Naive thymus-derived CD4-positive, alpha-beta T cell (primary cell): ENCODE data around the gene BIN1. TPM values are rescaled to one million over a fixed set of nuclear protein-coding genes. Genes with fewer than 3 reads are reported as not detected.

Source experiments
- ATAC-seq: fragments of 150-1000 bp; cut with Tn5 transposase; 2 replicates; pipeline ENCODE4 v1.10.0; 2021; ENCODE audit warnings: mild to moderate bottlenecking, moderate library complexity
- CTCF ChIA-PET: fragments of 350-600 bp; sonication (Branson Sonifier 250); formaldehyde crosslinking; loops from one replicate; lab custom pipeline; 2021; ENCODE audit warnings: antibody characterized with exemption; lab: Charles Lee
- POLR2A ChIA-PET: fragments of 350-600 bp; sonication (Branson Sonifier 250); formaldehyde crosslinking; loops from one replicate; lab custom pipeline; 2021; ENCODE audit warnings: antibody characterized with exemption, inconsistent platforms; lab: Charles Lee
- DNase-seq, 9 donors: peaks; one replicate each; pipeline versions ENCODE4 v3.0.0 to v3.0.0-alpha.2; 2020 to 2022; ENCODE audit warnings: mixed read lengths in 1 of 9
- H3K27ac ChIP-seq: one replicate; pipeline ENCODE4 v1.7.0; 2013; ENCODE audit warnings: mild to moderate bottlenecking, low read depth, low read length, moderate library complexity
- H3K27me3 ChIP-seq, 2 donors: one replicate each; pipeline ENCODE4 v1.7.0; 2013; ENCODE audit warnings: low read length in 2 of 2, mild to moderate bottlenecking in 2 of 2, moderate library complexity in 2 of 2; ENCODE audit not compliant: control insufficient read depth in 2 of 2, insufficient read depth in 2 of 2
- H3K36me3 ChIP-seq, 3 experiments: 1 replicate in 2 of 3; 2 replicates in 1 of 3; pipeline ENCODE4 v1.7.0; 2013; ENCODE audit warnings: low read length in 3 of 3, mild to moderate bottlenecking in 3 of 3, moderate library complexity in 1 of 3; ENCODE audit not compliant: insufficient read depth in 3 of 3, control insufficient read depth in 2 of 3
- H3K4me1 ChIP-seq, 2 donors: one replicate each; pipeline ENCODE4 v1.7.0; 2013; ENCODE audit warnings: low read length in 2 of 2, mild to moderate bottlenecking in 2 of 2, moderate library complexity in 1 of 2; ENCODE audit not compliant: control insufficient read depth in 2 of 2, insufficient read depth in 2 of 2
- H3K4me3 ChIP-seq: 2 replicates; pipeline ENCODE4 v1.7.0; 2013; ENCODE audit warnings: mild to moderate bottlenecking, low read length
- H3K9me3 ChIP-seq, 3 experiments: 1 replicate in 2 of 3; 2 replicates in 1 of 3; pipeline ENCODE4 v1.7.0; 2013; ENCODE audit warnings: low read length in 3 of 3; ENCODE audit not compliant: control insufficient read depth in 2 of 3
- H3K27ac Mint-ChIP-seq, 9 donors: one replicate each; pipeline ENCODE4 v1.8.0; 2020 to 2022; ENCODE audit warnings: mixed read lengths in 9 of 9, mild to moderate bottlenecking in 8 of 9, moderate library complexity in 5 of 9, inconsistent platforms in 2 of 9
- H3K27me3 Mint-ChIP-seq, 5 donors: one replicate each; pipeline ENCODE4 v1.8.0; 2021 to 2022; ENCODE audit warnings: mixed read lengths in 5 of 5, mild to moderate bottlenecking in 1 of 5
- H3K36me3 Mint-ChIP-seq, 5 donors: one replicate each; pipeline ENCODE4 v1.8.0; 2020 to 2022; ENCODE audit warnings: mixed read lengths in 5 of 5, mild to moderate bottlenecking in 3 of 5, inconsistent platforms in 1 of 5
- H3K4me1 Mint-ChIP-seq, 7 donors: one replicate each; pipeline ENCODE4 v1.8.0; 2020 to 2022; ENCODE audit warnings: mixed read lengths in 7 of 7, mild to moderate bottlenecking in 3 of 7, inconsistent platforms in 1 of 7
- H3K4me3 Mint-ChIP-seq, 10 donors: one replicate each; pipeline ENCODE4 v1.8.0; 2020 to 2022; ENCODE audit warnings: mild to moderate bottlenecking in 10 of 10, mixed read lengths in 10 of 10, moderate library complexity in 6 of 10, inconsistent platforms in 2 of 10
- H3K9me3 Mint-ChIP-seq, 11 donors: one replicate each; pipeline ENCODE4 v1.8.0; 2020 to 2022; ENCODE audit warnings: mixed read lengths in 11 of 11, mild to moderate bottlenecking in 4 of 11, inconsistent platforms in 1 of 11, moderate library complexity in 1 of 11
- intact Hi-C, 2 donors: fragments of 100-400 bp; cut with micrococcal nuclease; formaldehyde crosslinking; loops; one replicate each; pipeline ENCODE4 v1.15.1; 2023
- polyA plus RNA-seq, 2 donors: library from polyadenylated mRNA; unstranded; fragments of 300-500 nt; fragmentation: Illumina TruSeq; gene quantifications; one replicate each; pipeline ENCODE4 v1.2.3, GENCODE V29; 2021
- total RNA-seq, 6 experiments: library from RNA in 5 of 6; stranded (reverse) in 5 of 6; gene quantifications; 1 replicate in 5 of 6; 2 replicates in 1 of 6; pipeline ENCODE4 v1.2.3 and lab custom pipeline; 2021 to 2026

The BIN1 gene
- total and polyA plus RNA-seq, 7 experiments from 2014 or later, result 103 to 161 (median 117) TPM

GRCh38 chr2:127102521-127103242 is 4.3 kb downstream of the BIN1 start:
- H3K9me3 Mint-ChIP-seq, result peaks cover 0 to 2% (median 0%) of the 10 kb centered on the region in 11 donors
- no peak for DNase-seq
- intact Hi-C loops, result no loop called here
- H3K4me1 Mint-ChIP-seq, result peaks cover 2 to 6% (median 3%) of the 10 kb centered on the region in 7 donors
- H3K27me3 Mint-ChIP-seq, result peaks cover 0 to 30% (median 2%) of the 10 kb centered on the region in 5 donors
- peak overlapping the region in 2 of 9 donors; percentile 12 to 66 for H3K27ac Mint-ChIP-seq
- Histone ChIP-seq H3K36me3 (no peaks in the 10 kb centered on the region), H3K27ac (no peak overlapping the region), H3K4me3 (no peak overlapping the region), H3K4me1 (peaks cover 1 to 4% of the 10 kb centered on the region in 2 donors), H3K27me3 (no peaks in the 10 kb centered on the region), H3K9me3 (no peaks in the 10 kb centered on the region)
- H3K4me3 Mint-ChIP-seq, result no peak overlapping the region
- ChIA-PET CTCF (interaction anchor here (1.1 kb wide), 1 partner anchor 35 kb away, joined by 5 read pairs; no protein-coding TSS in a partner anchor), POLR2A (no interaction called here)
- ATAC-seq, result no peak
- H3K36me3 Mint-ChIP-seq, result no peaks in the 10 kb centered on the region

DNA sequence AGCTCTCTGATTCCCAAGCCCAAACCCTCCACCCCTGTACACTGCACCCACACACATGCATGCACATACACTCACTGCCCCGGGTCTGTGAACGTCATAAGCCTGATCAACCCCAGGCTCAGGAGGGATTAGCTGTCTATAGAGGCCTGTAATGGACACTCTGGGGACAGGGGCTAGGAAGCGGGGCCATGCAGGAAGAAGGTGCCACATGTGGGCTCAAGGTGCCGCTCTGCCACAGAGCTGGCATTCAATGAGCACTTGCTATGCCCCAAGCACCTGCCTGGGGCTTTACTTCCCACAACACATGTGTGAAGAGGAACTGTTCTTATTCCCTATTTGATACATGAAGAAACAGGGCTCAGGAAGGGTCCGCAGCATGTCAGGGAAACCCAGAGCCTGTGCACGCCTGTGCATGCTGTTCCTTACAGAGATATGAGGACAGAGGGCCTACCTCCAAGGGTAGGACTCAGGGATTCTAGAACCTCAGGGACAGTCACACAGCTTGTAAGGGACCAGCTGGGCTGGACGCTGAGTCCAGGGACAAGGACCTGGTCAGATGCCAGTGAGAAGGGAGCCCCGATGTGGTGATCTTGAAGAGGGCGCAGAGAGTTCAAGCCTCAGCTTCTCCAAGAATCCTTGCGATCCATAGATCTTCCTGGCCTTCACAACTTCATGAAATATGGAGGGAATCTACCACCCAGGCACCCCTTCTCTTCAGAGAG is 5.0 kb downstream of the BIN1 start:
- CTCF ChIA-PET, result interaction anchor here (1.1 kb wide), 1 partner anchor 34 kb away, joined by 5 read pairs; no protein-coding TSS in a partner anchor
- H3K27me3 ChIP-seq, result no peaks in the 10 kb centered on the region
- no peak for DNase-seq
- peaks cover 0 to 6% (median 0%) of the 10 kb centered on the region in 7 donors for H3K4me1 Mint-ChIP-seq
- H3K27ac ChIP-seq, result no peak overlapping the region
- no peak overlapping the region for H3K4me3 Mint-ChIP-seq
- POLR2A ChIA-PET, result interaction anchor here (1.0 kb wide), 1 partner anchor 16 kb away, joined by 3 read pairs; no protein-coding TSS in a partner anchor
- H3K36me3 Mint-ChIP-seq, result no peaks in the 10 kb centered on the region
- intact Hi-C loops, result no loop called here
- H3K27ac Mint-ChIP-seq, result peak overlapping the region in 1 of 9 donors; percentile 66
- no peaks in the 10 kb centered on the region for H3K36me3 ChIP-seq
- H3K4me3 ChIP-seq, result no peak overlapping the region
- peaks cover 0 to 2% (median 0%) of the 10 kb centered on the region in 11 donors for H3K9me3 Mint-ChIP-seq
- H3K9me3 ChIP-seq, result no peaks in the 10 kb centered on the region
- H3K4me1 ChIP-seq, result peaks cover 0 to 4% of the 10 kb centered on the region in 2 donors
- no peak for ATAC-seq
- H3K27me3 Mint-ChIP-seq, result peaks cover 0 to 27% (median 0%) of the 10 kb centered on the region in 5 donors

- Histone ChIP-seq H3K27ac (no peak overlapping the region), H3K27me3 (no peaks in the 10 kb centered on the region), H3K4me3 (no peak overlapping the region), H3K4me1 (peaks cover 0 to 4% of the 10 kb centered on the region in 2 donors), H3K9me3 (no peaks in the 10 kb centered on the region), H3K36me3 (no peaks in the 10 kb centered on the region)
- ATAC-seq (no peak), DNase-seq (no peak)
- Mint-ChIP-seq H3K27ac (no peak overlapping the region), H3K27me3 (peaks cover 0 to 24% (median 0%) of the 10 kb centered on the region in 5 donors), H3K4me1 (peaks cover 0 to 6% (median 0%) of the 10 kb centered on the region in 7 donors), H3K36me3 (no peaks in the 10 kb centered on the region), H3K9me3 (peaks cover 0 to 2% (median 0%) of the 10 kb centered on the region in 11 donors), H3K4me3 (no peak overlapping the region)
- ChIA-PET POLR2A (interaction anchor here (1.0 kb wide), 1 partner anchor 15 kb away, joined by 3 read pairs; no protein-coding TSS in a partner anchor), CTCF (no interaction called here)
- intact Hi-C loops, result no loop called here
These were observed 5.8 kb downstream of the BIN1 start for GRCh38 chr2:127101048-127101611.

DNA sequence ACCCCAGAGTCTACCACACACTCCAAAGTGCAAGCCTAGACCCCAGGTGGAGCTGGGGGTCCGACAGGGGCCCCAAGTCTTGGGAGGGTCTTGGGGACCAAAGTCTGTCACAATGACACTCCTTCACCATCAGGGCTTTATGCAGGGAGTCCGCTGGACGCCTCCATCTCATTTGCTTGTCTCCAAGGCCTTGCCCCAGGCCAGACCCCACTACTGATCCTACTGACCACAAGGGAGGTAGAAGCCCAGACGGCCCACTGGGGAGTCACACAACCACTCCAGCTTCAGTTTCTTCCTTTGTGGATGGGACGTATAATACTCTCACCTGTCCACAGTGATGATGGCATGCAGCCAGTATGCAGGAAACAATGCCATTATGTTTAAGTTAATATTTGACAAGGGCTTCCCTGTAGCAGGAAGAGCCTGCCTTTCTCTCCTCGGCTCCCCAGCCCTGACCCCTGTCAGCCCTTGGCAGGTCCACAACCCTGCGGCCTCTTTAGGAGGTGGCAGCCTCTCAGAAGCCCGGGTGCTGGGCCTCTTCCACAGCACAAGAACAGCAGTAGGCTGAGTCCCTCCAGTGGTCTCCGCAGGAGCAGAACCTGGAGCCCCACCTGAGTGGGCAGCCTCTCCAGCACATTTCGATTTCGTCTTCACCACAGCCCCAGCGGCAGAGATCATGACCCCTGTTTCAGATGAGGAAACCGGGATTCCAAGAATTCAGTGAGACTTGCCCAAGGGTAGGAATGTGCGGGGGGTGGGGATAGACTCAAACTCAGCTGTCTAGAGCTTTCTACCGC is 6.5 kb downstream of the BIN1 start:
- ATAC-seq, result no peak

DNA sequence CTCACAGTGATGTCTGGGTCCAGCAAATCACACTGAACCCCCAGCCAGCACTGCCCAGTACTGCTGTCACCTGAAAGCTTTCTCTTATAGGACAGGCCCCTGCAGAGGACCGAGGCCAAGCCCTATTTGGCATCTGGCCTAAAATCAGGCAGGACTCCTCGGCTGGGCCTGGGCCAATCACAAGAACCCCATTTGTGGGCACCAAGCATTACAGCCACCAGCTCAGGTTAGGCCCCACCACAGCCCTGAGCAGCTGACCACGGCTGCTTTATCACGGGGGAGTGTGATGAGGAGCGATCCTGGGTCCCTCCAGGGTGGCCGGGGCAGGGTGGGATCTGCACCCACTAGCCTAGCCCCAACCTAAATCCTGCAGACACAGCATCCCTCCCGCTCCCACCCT is 8.2 kb downstream of the BIN1 start:
- H3K4me1 Mint-ChIP-seq, result peaks cover 0 to 3% (median 0%) of the 10 kb centered on the region in 7 donors
- POLR2A ChIA-PET, result no interaction called here

More for the DNA sequence above, 6.5 kb downstream of the BIN1 start:
- H3K9me3 Mint-ChIP-seq, result peaks cover 0 to 2% (median 0%) of the 10 kb centered on the region in 11 donors
- POLR2A ChIA-PET, result no interaction called here
- no peaks in the 10 kb centered on the region for H3K36me3 Mint-ChIP-seq
- H3K4me1 Mint-ChIP-seq, result peaks cover 0 to 6% (median 0%) of the 10 kb centered on the region in 7 donors
- H3K27ac Mint-ChIP-seq, result no peak overlapping the region
- H3K36me3 ChIP-seq, result no peaks in the 10 kb centered on the region
- peaks cover 0 to 24% (median 0%) of the 10 kb centered on the region in 5 donors for H3K27me3 Mint-ChIP-seq
- H3K27ac ChIP-seq, result no peak overlapping the region
- H3K4me3 ChIP-seq, result no peak overlapping the region
- intact Hi-C loops, result no loop called here
- CTCF ChIA-PET, result no interaction called here
- H3K27me3 ChIP-seq, result no peaks in the 10 kb centered on the region
- no peaks in the 10 kb centered on the region for H3K9me3 ChIP-seq
- no peak overlapping the region for H3K4me3 Mint-ChIP-seq
- no peak for DNase-seq
- no peaks in the 10 kb centered on the region for H3K4me1 ChIP-seq

More for the DNA sequence above, 8.2 kb downstream of the BIN1 start:
- Histone ChIP-seq H3K36me3 (no peaks in the 10 kb centered on the region), H3K4me3 (no peak overlapping the region), H3K27me3 (no peaks in the 10 kb centered on the region), H3K27ac (no peak overlapping the region), H3K4me1 (no peaks in the 10 kb centered on the region), H3K9me3 (no peaks in the 10 kb centered on the region)
- CTCF ChIA-PET, result no interaction called here
- Mint-ChIP-seq H3K4me3 (no peak overlapping the region), H3K36me3 (no peaks in the 10 kb centered on the region), H3K27me3 (peaks cover 0 to 11% (median 0%) of the 10 kb centered on the region in 5 donors), H3K9me3 (peaks cover 0 to 3% (median 0%) of the 10 kb centered on the region in 11 donors), H3K27ac (no peak overlapping the region)
- no peak for ATAC-seq
- DNase-seq, result no peak
- intact Hi-C loops, result no loop called here
